ENCODE results near the gene B4GALT5.

- TF ChIP-seq USF2 (IDR thresholded peaks at IDR 0.05; ENCODE audit: borderline replicate concordance, low read depth, low read length): no peak
- TF ChIP-seq TAF1 (IDR thresholded peaks at IDR 0.05; ENCODE audit: borderline replicate concordance, low read depth, low read length): no peak
- no peak for TF ChIP-seq RXRA (IDR thresholded peaks at IDR 0.05; ENCODE audit: borderline replicate concordance, low read depth)
- TF ChIP-seq CTCF (IDR thresholded peaks at IDR 0.05): no peak
- no peak for TF ChIP-seq USF1 (IDR thresholded peaks at IDR 0.05; ENCODE audit: borderline replicate concordance, low read depth)
- TF ChIP-seq MEF2A (IDR thresholded peaks at IDR 0.05; ENCODE audit: borderline replicate concordance, low read depth): no peak
- TF ChIP-seq RFX5 (IDR thresholded peaks at IDR 0.05; ENCODE audit: low read length): no peak
- TF ChIP-seq REST (IDR thresholded peaks at IDR 0.05; ENCODE audit: low read depth, low read length): no peak
- TF ChIP-seq MXI1 (IDR thresholded peaks at IDR 0.05; ENCODE audit: low read depth, low read length): no peak
- TF ChIP-seq TEAD4 (IDR thresholded peaks at IDR 0.05; ENCODE audit: borderline replicate concordance, insufficient read depth): no peak
- TF ChIP-seq SIN3A (IDR thresholded peaks at IDR 0.05; ENCODE audit: borderline replicate concordance, low read depth, low read length): no peak
These were observed 2.6 kb downstream of the B4GALT5 start for GRCh38 chr20:49710971-49711666.

All from SK-N-SH (cell line).